GM04504 (cell line): Measurements from ENCODE around the gene ZCCHC24.

Source experiments
- DNase-seq: peaks from one replicate; pipeline ENCODE4 v3.0.0-alpha.2; 2012; ENCODE audit warnings: low read depth

ZCCHC24 gene

GRCh38 chr10:79384773-79385391, 60.5 kb downstream of the ZCCHC24 start:
- no peak for DNase-seq

GRCh38 chr10:79383974-79384606, 61.3 kb downstream of the ZCCHC24 start:
- DNase-seq, result no peak

- no peak for DNase-seq
These were observed 62.9 kb downstream of the ZCCHC24 start for GRCh38 chr10:79382491-79382941.

GRCh38 chr10:79381804-79382221, 63.6 kb downstream of the ZCCHC24 start:
- DNase-seq, result peak; percentile 86

GRCh38 chr10:79380946-79381721, 64.3 kb downstream of the ZCCHC24 start:
- DNase-seq, result no peak

GRCh38 chr10:79380125-79380945, 65.1 kb downstream of the ZCCHC24 start:
- DNase-seq, result peak; percentile 77

- DNase-seq, result no peak
These were observed 65.8 kb downstream of the ZCCHC24 start for GRCh38 chr10:79379512-79380124.

- DNase-seq, result no peak
These were observed 66.5 kb downstream of the ZCCHC24 start for GRCh38 chr10:79378647-79379511.

GRCh38 chr10:79378383-79378646, 67.1 kb downstream of the ZCCHC24 start:
- no peak for DNase-seq

- DNase-seq, result no peak
These were observed 67.7 kb downstream of the ZCCHC24 start for GRCh38 chr10:79377557-79378382.

- no peak for DNase-seq
These were observed 68.5 kb downstream of the ZCCHC24 start for GRCh38 chr10:79376751-79377556.

- DNase-seq, result no peak
These were observed 69.3 kb downstream of the ZCCHC24 start for GRCh38 chr10:79376078-79376628.

GRCh38 chr10:79375321-79376077, 69.9 kb downstream of the ZCCHC24 start:
- DNase-seq, result no peak

- DNase-seq, result peak; percentile 53
These were observed 70.9 kb downstream of the ZCCHC24 start for GRCh38 chr10:79374312-79375191.

GRCh38 chr10:79372871-79373270, 72.6 kb downstream of the ZCCHC24 start:
- DNase-seq, result no peak

- DNase-seq, result no peak
These were observed 77.8 kb downstream of the ZCCHC24 start for GRCh38 chr10:79367426-79368189.
